Smooth muscle cell (in vitro differentiated cells): Measurements from ENCODE around the gene B9D2. TPM values are rescaled to one million over a fixed set of nuclear protein-coding genes. Genes with fewer than 3 reads are reported as not detected.
A peak's percentile ranks its signal among the peaks of the same experiment; 100 is the strongest.

Experiments
- DNase-seq: peaks from one replicate; lab custom pipeline; 2025; ENCODE audit not compliant: unreplicated experiment; lab: John Stamatoyannopoulos, UW
- H2AFZ ChIP-seq: fragments of 200-600 bp; sonication (generic); 2 replicates; pipeline ENCODE4 v1.6.0; 2016; ENCODE audit warnings: antibody characterized with exemption, low read depth, mild to moderate bottlenecking
- H3F3A ChIP-seq: fragments of 200-600 bp; sonication (generic); 2 replicates; pipeline ENCODE4 v1.6.0; 2017; ENCODE audit warnings: antibody characterized with exemption, low read depth
- H3K27ac ChIP-seq: fragments of 200-600 bp; sonication (generic); 2 replicates; pipeline ENCODE4 v1.5.1; 2016; ENCODE audit warnings: low read depth, mild to moderate bottlenecking
- H3K27me3 ChIP-seq: fragments of 200-600 bp; sonication (generic); 2 replicates; pipeline ENCODE4 v1.6.1; 2016; ENCODE audit warnings: low read depth, mild to moderate bottlenecking
- H3K36me3 ChIP-seq: fragments of 200-600 bp; sonication (generic); 2 replicates; pipeline ENCODE4 v1.5.1; 2016; ENCODE audit warnings: low read depth
- H3K4me1 ChIP-seq: fragments of 200-600 bp; sonication (generic); 2 replicates; pipeline ENCODE4 v1.5.1; 2016; ENCODE audit warnings: low read depth
- H3K4me2 ChIP-seq: fragments of 200-600 bp; sonication (generic); 2 replicates; pipeline ENCODE4 v1.6.0; 2016; ENCODE audit warnings: mild to moderate bottlenecking
- H3K4me3 ChIP-seq: fragments of 200-600 bp; sonication (generic); 2 replicates; pipeline ENCODE4 v1.5.1; 2016; ENCODE audit warnings: mild to moderate bottlenecking
- H3K79me2 ChIP-seq: fragments of 200-600 bp; sonication (generic); 2 replicates; pipeline ENCODE4 v1.6.0; 2016; ENCODE audit warnings: low read depth, mild to moderate bottlenecking
- H3K9ac ChIP-seq: fragments of 200-600 bp; sonication (generic); 2 replicates; pipeline ENCODE4 v1.6.0; 2016; ENCODE audit warnings: low read depth
- H3K9me3 ChIP-seq: fragments of 200-600 bp; sonication (generic); replicated peaks from 2 replicates; pipeline ENCODE4 v1.5.1; 2016; ENCODE audit warnings: low read depth
- H4K20me1 ChIP-seq: fragments of 200-600 bp; sonication (generic); 2 replicates; pipeline ENCODE4 v1.6.0; 2016; ENCODE audit warnings: low read depth
- WGBS: methylation state at CpG from one replicate; pipeline ENCODE4 v1.1.7; 2016; ENCODE audit warnings: low lambda C conversion rate; 5-methylcytosine and 5-hydroxymethylcytosine counted together
- polyA plus RNA-seq: library from polyadenylated mRNA; unstranded; fragments of >200 nt; fragmentation: Nextera tagmentation; extraction: Ambion mirVana; gene quantifications from 2 replicates; pipeline ENCODE4 v1.2.1, GENCODE V29; 2016
- total RNA-seq: library from RNA; depleted of rRNA; stranded (reverse); fragments of >200 nt; gene quantifications from 2 replicates; pipeline ENCODE4 v1.2.3, GENCODE V29; 2014
- TF ChIP-seq, protein P1 (sequence below): fragments of 200-600 bp; sonication (generic); IDR thresholded peaks from 2 replicates; pipeline ENCODE4 v1.5.1; 2017; ENCODE audit warnings: borderline replicate concordance, mild to moderate bottlenecking, antibody characterized with exemption; ENCODE audit not compliant: insufficient read depth, poor library complexity, severe bottlenecking

The B9D2 gene, protein sequence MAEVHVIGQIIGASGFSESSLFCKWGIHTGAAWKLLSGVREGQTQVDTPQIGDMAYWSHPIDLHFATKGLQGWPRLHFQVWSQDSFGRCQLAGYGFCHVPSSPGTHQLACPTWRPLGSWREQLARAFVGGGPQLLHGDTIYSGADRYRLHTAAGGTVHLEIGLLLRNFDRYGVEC
- 1.6 and 2.1 TPM in 2 replicates for total RNA-seq
- polyA plus RNA-seq, result 12.2 and 13.9 TPM in 2 replicates

DNA sequence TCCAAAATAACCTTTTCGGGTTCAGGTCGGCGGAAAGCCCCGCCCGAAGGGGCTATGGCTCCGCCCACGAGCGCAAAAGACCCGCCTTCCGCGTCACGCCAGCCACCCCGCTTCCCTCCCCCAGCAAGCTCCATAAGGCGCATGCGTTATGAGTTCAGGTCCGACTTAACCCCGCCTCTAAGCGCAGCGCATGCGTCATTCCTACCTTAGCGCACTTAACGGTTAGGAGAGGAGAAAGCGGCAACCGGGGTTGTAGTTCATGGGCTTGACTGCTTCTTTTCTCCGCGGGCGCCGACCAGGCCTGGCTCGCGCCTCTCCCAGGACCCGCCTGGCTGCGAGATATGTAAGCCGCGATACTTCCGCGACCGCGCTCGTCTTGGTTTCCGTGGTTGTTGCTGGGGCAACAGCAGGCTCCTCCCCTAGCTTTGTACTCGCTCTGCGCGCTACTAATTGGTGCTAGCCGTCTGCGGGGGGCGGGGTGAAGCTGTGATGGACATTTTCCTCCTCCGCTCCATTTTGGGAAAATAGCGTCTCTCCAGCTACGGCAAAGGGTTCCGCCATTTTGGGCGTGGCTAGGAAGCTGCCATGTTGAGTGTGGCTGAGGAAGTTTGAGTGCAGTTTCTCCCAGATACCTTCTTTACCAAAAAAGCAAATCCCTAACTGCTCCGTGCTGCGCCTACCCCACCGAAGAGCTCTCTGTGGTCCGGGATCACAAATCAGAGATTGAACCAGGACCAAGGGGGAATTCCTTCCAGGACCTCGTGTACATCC lies at the start of gene B9D2:
TSS of gene B9D2 (minus strand) at position 397 of the 771 bp plus-strand sequence. CDS start 630 bp downstream, outside the sequence.
- 2% methylated on average over 56 of the region's 56 CpGs for WGBS
- H3K9me3 ChIP-seq, result no peaks in the 10 kb centered on the region

DNA sequence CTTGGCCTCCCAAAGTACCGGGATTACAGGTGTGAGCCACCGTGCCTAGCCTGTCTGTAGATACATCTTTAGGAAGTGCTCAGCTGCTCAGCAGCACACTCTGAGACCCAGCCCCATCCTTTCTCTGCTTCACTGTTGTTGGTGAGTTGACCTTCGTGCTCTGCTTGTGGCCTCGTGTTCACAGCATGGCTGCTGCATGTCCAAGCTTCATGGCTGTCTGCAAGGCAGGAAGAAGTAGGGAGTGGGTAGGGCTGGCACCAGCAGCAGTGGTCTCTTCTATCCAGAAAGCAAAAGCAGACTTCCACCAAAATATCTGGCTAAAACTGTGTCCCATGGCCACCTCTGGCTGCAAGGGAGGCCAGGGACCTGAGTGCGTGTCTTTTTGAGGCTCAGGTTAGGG lies 49.0 kb upstream of the B9D2 start:
- no peaks in the 10 kb centered on the region for H3F3A ChIP-seq
- DNase-seq, result no peak

More for the DNA sequence above, at the start of gene B9D2:
- Histone ChIP-seq H2AFZ (peak within 1 kb of the TSS; percentile 82), H4K20me1 (no peaks in the 10 kb centered on the region), H3K27ac (peak within 1 kb of the TSS; percentile 100), H3K4me2 (peak within 1 kb of the TSS; percentile 79), H3F3A (peaks cover 3% of the 10 kb centered on the region), H3K27me3 (no peaks in the 10 kb centered on the region), H3K79me2 (peaks cover 33% of the 10 kb centered on the region), H3K36me3 (no peaks in the 10 kb centered on the region), H3K9ac (peak within 1 kb of the TSS; percentile 99), H3K4me1 (peaks cover 5% of the 10 kb centered on the region), H3K4me3 (peak within 1 kb of the TSS; percentile 78)
- peak; percentile 99 for DNase-seq
- TF ChIP-seq, protein P1, sequence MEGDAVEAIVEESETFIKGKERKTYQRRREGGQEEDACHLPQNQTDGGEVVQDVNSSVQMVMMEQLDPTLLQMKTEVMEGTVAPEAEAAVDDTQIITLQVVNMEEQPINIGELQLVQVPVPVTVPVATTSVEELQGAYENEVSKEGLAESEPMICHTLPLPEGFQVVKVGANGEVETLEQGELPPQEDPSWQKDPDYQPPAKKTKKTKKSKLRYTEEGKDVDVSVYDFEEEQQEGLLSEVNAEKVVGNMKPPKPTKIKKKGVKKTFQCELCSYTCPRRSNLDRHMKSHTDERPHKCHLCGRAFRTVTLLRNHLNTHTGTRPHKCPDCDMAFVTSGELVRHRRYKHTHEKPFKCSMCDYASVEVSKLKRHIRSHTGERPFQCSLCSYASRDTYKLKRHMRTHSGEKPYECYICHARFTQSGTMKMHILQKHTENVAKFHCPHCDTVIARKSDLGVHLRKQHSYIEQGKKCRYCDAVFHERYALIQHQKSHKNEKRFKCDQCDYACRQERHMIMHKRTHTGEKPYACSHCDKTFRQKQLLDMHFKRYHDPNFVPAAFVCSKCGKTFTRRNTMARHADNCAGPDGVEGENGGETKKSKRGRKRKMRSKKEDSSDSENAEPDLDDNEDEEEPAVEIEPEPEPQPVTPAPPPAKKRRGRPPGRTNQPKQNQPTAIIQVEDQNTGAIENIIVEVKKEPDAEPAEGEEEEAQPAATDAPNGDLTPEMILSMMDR, result no peak

DNA sequence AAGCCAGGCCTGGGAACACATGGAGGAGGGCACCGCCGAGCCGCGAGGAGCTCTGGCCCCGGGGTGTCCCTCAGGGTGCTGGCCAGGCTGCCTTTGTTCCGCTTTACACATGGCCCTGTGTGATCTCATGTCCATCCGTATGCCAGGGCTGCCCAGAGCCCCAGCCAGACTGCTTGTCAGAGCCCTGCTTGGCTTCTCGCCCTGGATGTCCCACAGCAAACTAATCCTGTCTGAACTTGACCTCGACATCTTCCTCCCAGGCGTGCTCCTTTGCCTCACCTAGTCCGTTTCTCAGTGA lies 48.0 kb upstream of the B9D2 start:
- DNase-seq, result no peak
- TF ChIP-seq, protein P1, result no peak
- Histone ChIP-seq H3K27me3 (no peaks in the 10 kb centered on the region), H3K4me2 (no peak overlapping the region), H2AFZ (no peak overlapping the region), H3K9ac (no peak overlapping the region), H3K4me3 (no peak overlapping the region), H3F3A (no peaks in the 10 kb centered on the region), H3K9me3 (no peaks in the 10 kb centered on the region), H3K79me2 (no peaks in the 10 kb centered on the region), H4K20me1 (peaks cover 14% of the 10 kb centered on the region), H3K27ac (no peak overlapping the region), H3K4me1 (no peaks in the 10 kb centered on the region), H3K36me3 (no peaks in the 10 kb centered on the region)
- 97% methylated on average over 11 of the region's 11 CpGs for WGBS

More for the DNA sequence above, 49.0 kb upstream of the B9D2 start:
- H2AFZ ChIP-seq, result no peak overlapping the region
- H3K27me3 ChIP-seq, result no peaks in the 10 kb centered on the region
- H3K79me2 ChIP-seq, result no peaks in the 10 kb centered on the region
- H3K4me2 ChIP-seq, result no peak overlapping the region
- no peaks in the 10 kb centered on the region for H3K9me3 ChIP-seq
- TF ChIP-seq, protein P1, result no peak
- no peak overlapping the region for H3K27ac ChIP-seq
- H3K9ac ChIP-seq, result no peak overlapping the region
- 95% methylated on average over 5 of the region's 5 CpGs for WGBS
- H4K20me1 ChIP-seq, result peaks cover 8% of the 10 kb centered on the region
- H3K36me3 ChIP-seq, result no peaks in the 10 kb centered on the region
- no peak overlapping the region for H3K4me3 ChIP-seq
- H3K4me1 ChIP-seq, result no peaks in the 10 kb centered on the region
